Measurements from ENCODE around the gene NOTCH1.

NOTCH1 gene

GRCh38 chr9:136544548-136544963 lies 1.3 kb downstream of the NOTCH1 start:
- no peak for DNase-seq

GRCh38 chr9:136543830-136544547 lies 1.9 kb downstream of the NOTCH1 start:
- no peak for DNase-seq

GRCh38 chr9:136543280-136543679 lies 2.6 kb downstream of the NOTCH1 start:
- DNase-seq, result no peak

GRCh38 chr9:136542241-136543040 lies 3.4 kb downstream of the NOTCH1 start:
- no peak for DNase-seq

- no peak for DNase-seq
These were observed 4.1 kb downstream of the NOTCH1 start for GRCh38 chr9:136541709-136542108.

GRCh38 chr9:136541179-136541578 lies 4.7 kb downstream of the NOTCH1 start:
- DNase-seq, result no peak

- DNase-seq, result no peak
These were observed 6.1 kb downstream of the NOTCH1 start for GRCh38 chr9:136539427-136540421.

GRCh38 chr9:136538599-136539426 lies 7.0 kb downstream of the NOTCH1 start:
- DNase-seq, result no peak

GRCh38 chr9:136537896-136538598 lies 7.8 kb downstream of the NOTCH1 start:
- DNase-seq, result no peak

- DNase-seq, result no peak
These were observed 8.4 kb downstream of the NOTCH1 start for GRCh38 chr9:136537411-136537810.

GRCh38 chr9:136536721-136537241 lies 9.1 kb downstream of the NOTCH1 start:
- DNase-seq, result no peak

GRCh38 chr9:136536051-136536720 lies 9.7 kb downstream of the NOTCH1 start:
- no peak for DNase-seq

GRCh38 chr9:136535070-136535469 lies 10.8 kb downstream of the NOTCH1 start:
- DNase-seq, result no peak

GRCh38 chr9:136534366-136534765 lies 11.5 kb downstream of the NOTCH1 start:
- DNase-seq, result no peak

GRCh38 chr9:136533775-136534157 lies 12.1 kb downstream of the NOTCH1 start:
- DNase-seq, result no peak

GRCh38 chr9:136532799-136533774 lies 12.8 kb downstream of the NOTCH1 start:
- DNase-seq, result no peak

GRCh38 chr9:136531904-136532798 lies 13.7 kb downstream of the NOTCH1 start:
- no peak for DNase-seq

GRCh38 chr9:136531186-136531903 lies 14.5 kb downstream of the NOTCH1 start:
- DNase-seq, result no peak

All from NK-92 treated with Interleukin-12 subunit alpha and Interleukin-12 subunit beta, amount 100 ng/mL, for 24 hours (cell line).